ENCODE data around the gene P2RX3. TPM values are rescaled to one million over a fixed set of nuclear protein-coding genes. Genes with fewer than 3 reads are reported as not detected.

The P2RX3 gene
- total RNA-seq, 1 experiment from 2014 or later, result 0.15 TPM

- Mint-ChIP-seq H3K4me1 (no peaks in the 10 kb centered on the region), H3K9me3 (no peaks in the 10 kb centered on the region), H3K36me3 (ENCODE audit: insufficient read depth in 1 of 3, low read depth in 3 of 3) (no peaks in the 10 kb centered on the region), H3K4me3 (no peak overlapping the region), H3K27me3 (ENCODE audit: low read depth) (peaks cover 17% of the 10 kb centered on the region), H3K27ac (no peak overlapping the region)
- no peak overlapping the region for H2BK120ac ChIP-seq (ENCODE audit: low read depth, low read length, poor library complexity, severe bottlenecking)
- H4K20me1 ChIP-seq (ENCODE audit: control insufficient read depth, insufficient read depth, insufficient read length), result no peaks in the 10 kb centered on the region
- WGBS (ENCODE audit: extremely low coverage, insufficient read length, low lambda C conversion rate), result no CpG with 5 or more reads among the region's 2 CpGs
- no peak overlapping the region for H3K56ac ChIP-seq (ENCODE audit: insufficient read length, low read depth, low read length)
- H3K23ac ChIP-seq (ENCODE audit: insufficient read length, low read depth, low read length), result no peak overlapping the region
- no peak overlapping the region for H2AK5ac ChIP-seq (ENCODE audit: insufficient read length, low read length)
- no peak overlapping the region for H2BK15ac ChIP-seq (ENCODE audit: low read depth, low read length)
- H3K27ac ChIP-seq (ENCODE audit: insufficient read length, low read depth, low read length), result no peak overlapping the region
- no peak overlapping the region for H3K18ac ChIP-seq (ENCODE audit: insufficient read length, low read depth, low read length)
- no peak overlapping the region for H3K4ac ChIP-seq (ENCODE audit: low read depth, low read length)
- no peak overlapping the region for H3K14ac ChIP-seq (ENCODE audit: insufficient read depth, low read length)
- no peak overlapping the region for H3T11ph ChIP-seq (ENCODE audit: low read length)
- no peaks in the 10 kb centered on the region for H3K23me2 ChIP-seq (ENCODE audit: insufficient read length, low read depth, low read length, poor library complexity, severe bottlenecking)
- H3K9ac ChIP-seq (ENCODE audit: extremely low read depth, insufficient read length, low read length), result no peak overlapping the region
- no peak overlapping the region for H4K5ac ChIP-seq (ENCODE audit: insufficient read length, low read depth, low read length)
- H3K79me2 ChIP-seq (ENCODE audit: insufficient read depth, low read length), result no peaks in the 10 kb centered on the region
- H4K8ac ChIP-seq (replicated peaks; ENCODE audit: insufficient read length, low read depth, low read length), result no peak overlapping the region
- no peak for TF ChIP-seq CTCF (conservative IDR thresholded peaks at IDR 0.05)
- no peak overlapping the region for H2BK12ac ChIP-seq (ENCODE audit: insufficient read length, low read depth, low read length)
- no peaks in the 10 kb centered on the region for H3K79me1 ChIP-seq (ENCODE audit: insufficient read depth, low read depth, low read length, poor library complexity, severe bottlenecking)
- no peaks in the 10 kb centered on the region for H3K9me3 ChIP-seq (ENCODE audit: control insufficient read depth, low read depth, low read length)
- H2BK20ac ChIP-seq (ENCODE audit: low read depth, low read length, poor library complexity, severe bottlenecking), result no peak overlapping the region
- no peaks in the 10 kb centered on the region for H3K27me3 ChIP-seq (ENCODE audit: insufficient read depth, low read length)
- no peak overlapping the region for H4K91ac ChIP-seq (ENCODE audit: insufficient read length, low read depth, low read length)
- DNase-seq, result no peak
- H3K4me2 ChIP-seq (ENCODE audit: insufficient read depth, insufficient read length, low read length), result no peak overlapping the region
- H3K4me1 ChIP-seq (ENCODE audit: insufficient read depth, low read length), result no peaks in the 10 kb centered on the region
- no peak overlapping the region for H2BK5ac ChIP-seq (ENCODE audit: insufficient read length, low read length)
- no peak overlapping the region for H2AFZ ChIP-seq (ENCODE audit: low read length)
Measured at GRCh38 chr11:57396744-57397143, 58.6 kb downstream of the P2RX3 start.

Measured in H9 (cell line).